IgD-negative memory B cell (primary cell): ENCODE results near the gene CSNK1D. TPM values are rescaled to one million over a fixed set of nuclear protein-coding genes. Genes with fewer than 3 reads are reported as not detected.

Experiments
- H3K27ac Mint-ChIP-seq, 3 donors: one replicate each; pipeline ENCODE4 v1.8.0; 2020 to 2022; ENCODE audit warnings: mild to moderate bottlenecking in 3 of 3, mixed read lengths in 3 of 3, moderate library complexity in 1 of 3
- H3K27me3 Mint-ChIP-seq: one replicate; pipeline ENCODE4 v1.8.0; 2021; ENCODE audit warnings: mixed read lengths
- H3K36me3 Mint-ChIP-seq: one replicate; pipeline ENCODE4 v1.8.0; 2020; ENCODE audit warnings: mild to moderate bottlenecking, mixed read lengths
- H3K4me1 Mint-ChIP-seq, 3 donors: one replicate each; pipeline ENCODE4 v1.8.0; 2020 to 2022; ENCODE audit warnings: mixed read lengths in 3 of 3, mild to moderate bottlenecking in 1 of 3
- H3K4me3 Mint-ChIP-seq, 4 donors: one replicate each; pipeline ENCODE4 v1.8.0; 2020 to 2022; ENCODE audit warnings: mild to moderate bottlenecking in 4 of 4, mixed read lengths in 4 of 4, moderate library complexity in 3 of 4
- H3K9me3 Mint-ChIP-seq, 3 donors: one replicate each; pipeline ENCODE4 v1.8.0; 2020 to 2021; ENCODE audit warnings: mixed read lengths in 3 of 3, mild to moderate bottlenecking in 1 of 3
- polyA plus RNA-seq: library from polyadenylated mRNA; unstranded; fragments of 300-500 nt; fragmentation: Illumina TruSeq; gene quantifications from one replicate; pipeline ENCODE4 v1.2.3, GENCODE V29; 2021

CSNK1D gene
- polyA plus RNA-seq, 1 donor from 2014 or later: 78.3 TPM

- Mint-ChIP-seq H3K4me1 (peaks cover 21% of the 10 kb centered on the region in 3 donors), H3K4me3 (peak overlapping the region; percentile 70 to 87 (median 78)), H3K27ac (peak overlapping the region; percentile 31 to 80 (median 70)), H3K9me3 (no peaks in the 10 kb centered on the region), H3K36me3 (no peaks in the 10 kb centered on the region), H3K27me3 (no peaks in the 10 kb centered on the region)
These were observed 18.2 kb upstream of the CSNK1D start for GRCh38 chr17:82291582-82292250.

- Mint-ChIP-seq H3K4me1 (peaks cover 5 to 14% (median 10%) of the 10 kb centered on the region in 3 donors), H3K9me3 (no peaks in the 10 kb centered on the region), H3K4me3 (peak overlapping the region in 1 of 4 donors; percentile 71), H3K27me3 (no peaks in the 10 kb centered on the region), H3K27ac (peak overlapping the region in 1 of 3 donors; percentile 47), H3K36me3 (no peaks in the 10 kb centered on the region)
These were observed 14.6 kb upstream of the CSNK1D start for GRCh38 chr17:82287868-82288801.

DNA sequence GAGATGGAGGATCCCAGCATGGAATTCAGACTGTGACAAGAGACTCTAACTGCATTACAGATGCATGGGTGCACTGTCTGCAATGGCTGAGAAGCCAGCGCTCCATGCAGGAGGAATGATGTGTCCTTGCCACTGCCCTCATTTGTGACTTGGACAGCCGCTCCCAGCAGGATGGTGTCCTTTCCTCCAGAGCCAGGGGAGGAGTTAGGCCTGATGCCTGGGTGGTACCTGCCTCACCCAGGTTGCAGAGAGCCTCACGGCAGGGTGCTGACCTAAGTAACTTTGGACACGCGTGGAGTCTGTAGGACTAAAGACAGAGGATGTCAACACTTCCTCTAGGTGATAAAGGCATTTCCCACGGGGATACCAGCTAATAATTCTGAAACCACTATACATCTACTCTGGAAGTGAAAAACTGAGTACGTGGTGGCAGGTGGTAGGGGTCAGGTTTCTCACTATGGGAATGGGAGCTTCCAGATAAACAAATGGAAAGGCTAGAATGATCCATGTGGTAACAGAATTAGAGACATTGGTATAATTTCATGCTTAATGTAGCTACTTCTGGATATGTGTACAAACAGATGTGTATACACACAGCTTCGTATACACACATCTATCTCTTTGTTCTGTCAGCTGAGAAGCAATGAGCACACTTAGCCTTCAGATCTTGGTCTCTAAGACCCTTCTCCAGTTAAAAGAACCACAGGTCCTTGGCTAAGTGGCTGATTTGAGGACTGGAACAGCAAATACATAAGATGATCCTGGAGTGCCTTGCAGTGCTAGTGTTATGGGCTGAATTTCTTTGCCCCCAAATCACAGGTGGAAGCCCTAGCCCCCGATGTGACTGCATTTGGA, 13.7 kb upstream of the CSNK1D start:
- H3K27ac Mint-ChIP-seq: peak overlapping the region in 2 of 3 donors; percentile 23 to 47
- H3K4me3 Mint-ChIP-seq: peak overlapping the region in 1 of 4 donors; percentile 71
- peaks cover 0 to 12% (median 8%) of the 10 kb centered on the region in 3 donors for H3K4me1 Mint-ChIP-seq
- H3K9me3 Mint-ChIP-seq: no peaks in the 10 kb centered on the region
- H3K36me3 Mint-ChIP-seq: no peaks in the 10 kb centered on the region
- H3K27me3 Mint-ChIP-seq: no peaks in the 10 kb centered on the region

GRCh38 chr17:82285141-82285540, 11.6 kb upstream of the CSNK1D start:
- Mint-ChIP-seq H3K4me3 (no peak overlapping the region), H3K4me1 (peaks cover 0 to 10% (median 9%) of the 10 kb centered on the region in 3 donors), H3K9me3 (no peaks in the 10 kb centered on the region), H3K27me3 (no peaks in the 10 kb centered on the region), H3K27ac (no peak overlapping the region), H3K36me3 (no peaks in the 10 kb centered on the region)

DNA sequence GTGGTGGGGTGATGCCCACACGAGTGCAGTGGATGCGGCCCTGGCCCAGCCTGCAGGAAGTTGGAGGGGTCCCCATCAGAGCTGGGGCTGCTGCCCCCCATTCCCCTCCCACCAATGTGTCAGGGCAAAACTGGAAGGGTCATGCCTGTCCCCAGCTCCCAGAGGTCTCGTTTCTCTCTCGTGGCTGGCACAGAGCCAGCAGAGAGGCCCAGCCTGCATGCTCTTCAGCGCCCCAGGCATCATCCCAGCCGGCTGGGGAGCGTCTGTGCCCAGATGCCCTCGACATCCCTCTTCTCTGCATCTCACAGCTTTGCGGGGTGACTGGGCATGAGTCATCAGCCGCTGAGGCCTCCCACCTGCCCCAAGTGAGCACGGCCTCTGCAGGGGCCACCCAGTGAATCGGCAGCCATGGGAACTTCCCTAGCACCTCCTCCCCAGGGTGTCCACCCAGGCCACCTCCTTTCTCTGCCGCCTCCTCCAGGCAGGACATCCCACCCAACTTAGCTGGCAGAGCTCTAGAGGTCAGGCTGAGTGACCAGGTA, 9.8 kb upstream of the CSNK1D start:
- Mint-ChIP-seq H3K4me3 (no peak overlapping the region), H3K4me1 (peaks cover 0 to 10% (median 9%) of the 10 kb centered on the region in 3 donors), H3K27me3 (no peaks in the 10 kb centered on the region), H3K9me3 (no peaks in the 10 kb centered on the region), H3K36me3 (no peaks in the 10 kb centered on the region), H3K27ac (no peak overlapping the region)

GRCh38 chr17:82282239-82283207, 9.0 kb upstream of the CSNK1D start:
- H3K36me3 Mint-ChIP-seq: no peaks in the 10 kb centered on the region
- no peaks in the 10 kb centered on the region for H3K27me3 Mint-ChIP-seq
- H3K27ac Mint-ChIP-seq: no peak overlapping the region
- peaks cover 0 to 10% (median 5%) of the 10 kb centered on the region in 3 donors for H3K4me1 Mint-ChIP-seq
- no peaks in the 10 kb centered on the region for H3K9me3 Mint-ChIP-seq
- H3K4me3 Mint-ChIP-seq: no peak overlapping the region

- no peak overlapping the region for H3K4me3 Mint-ChIP-seq
- no peaks in the 10 kb centered on the region for H3K36me3 Mint-ChIP-seq
- peaks cover 3% of the 10 kb centered on the region for H3K27me3 Mint-ChIP-seq
- no peak overlapping the region for H3K27ac Mint-ChIP-seq
- H3K4me1 Mint-ChIP-seq: peaks cover 0 to 4% (median 0%) of the 10 kb centered on the region in 3 donors
- H3K9me3 Mint-ChIP-seq: no peaks in the 10 kb centered on the region
These were observed 8.2 kb upstream of the CSNK1D start for GRCh38 chr17:82281502-82282238.

GRCh38 chr17:82281076-82281475, 7.6 kb upstream of the CSNK1D start:
- Mint-ChIP-seq H3K4me1 (peaks cover 0 to 4% (median 0%) of the 10 kb centered on the region in 3 donors), H3K27ac (peak overlapping the region in 1 of 3 donors; percentile 92), H3K9me3 (no peaks in the 10 kb centered on the region), H3K36me3 (no peaks in the 10 kb centered on the region), H3K4me3 (no peak overlapping the region), H3K27me3 (peaks cover 5% of the 10 kb centered on the region)

DNA sequence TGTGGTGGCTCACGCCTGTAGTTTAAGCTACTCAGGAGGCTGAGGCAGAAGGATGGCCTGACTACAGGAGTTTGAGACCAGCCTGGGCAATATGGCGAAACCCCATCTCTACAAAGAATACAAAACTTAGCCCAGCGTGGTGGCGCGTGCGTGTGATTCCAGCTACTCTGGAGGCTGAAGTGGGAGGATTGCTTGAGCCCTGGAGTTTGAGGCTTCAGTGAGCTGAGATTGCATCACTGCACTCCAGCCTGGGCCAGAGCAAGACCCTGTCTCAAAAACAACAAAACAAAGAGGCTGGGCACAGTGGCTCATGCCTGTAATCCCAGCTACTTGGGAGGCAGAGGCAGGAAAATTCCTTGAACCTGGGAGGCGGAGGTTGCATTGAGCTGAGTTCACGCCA, 7.0 kb upstream of the CSNK1D start:
- no peaks in the 10 kb centered on the region for H3K9me3 Mint-ChIP-seq
- H3K27me3 Mint-ChIP-seq: peaks cover 5% of the 10 kb centered on the region
- no peaks in the 10 kb centered on the region for H3K36me3 Mint-ChIP-seq
- H3K27ac Mint-ChIP-seq: peak overlapping the region in 1 of 3 donors; percentile 92
- peaks cover 0 to 4% (median 2%) of the 10 kb centered on the region in 3 donors for H3K4me1 Mint-ChIP-seq
- H3K4me3 Mint-ChIP-seq: no peak overlapping the region

DNA sequence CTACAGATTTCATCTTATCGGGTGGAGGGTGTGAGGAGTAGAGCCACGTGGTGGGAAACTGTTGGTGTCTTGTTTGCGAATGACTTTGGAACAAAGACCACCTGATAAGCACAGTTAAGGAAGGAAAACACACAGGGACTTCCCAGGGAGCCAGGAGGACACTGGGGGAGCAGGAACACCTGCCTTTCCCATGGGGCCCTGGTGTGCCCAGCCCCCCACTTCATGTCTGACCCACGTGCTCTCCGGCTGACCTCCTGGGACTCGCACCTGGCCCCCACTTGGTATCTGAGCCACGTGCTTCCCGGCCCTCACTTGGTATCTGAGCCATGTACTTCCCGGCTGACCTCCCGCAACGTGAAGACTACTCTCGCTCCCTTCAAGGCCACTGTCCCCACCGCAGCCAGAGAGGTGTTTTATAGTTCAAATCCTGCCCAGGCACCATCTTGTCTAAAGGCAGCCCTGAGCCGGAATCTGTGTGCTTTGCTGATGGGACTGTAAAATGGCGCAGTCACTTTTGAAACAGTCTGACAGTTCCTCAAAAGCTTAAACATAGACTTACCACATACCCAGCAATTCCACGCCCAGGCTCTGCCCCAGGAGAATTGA, 5.4 kb upstream of the CSNK1D start:
- Mint-ChIP-seq H3K4me1 (peaks cover 0 to 4% (median 2%) of the 10 kb centered on the region in 3 donors), H3K27ac (peak overlapping the region in 1 of 3 donors; percentile 50), H3K4me3 (peak overlapping the region in 1 of 4 donors; percentile 49), H3K27me3 (peaks cover 9% of the 10 kb centered on the region), H3K36me3 (no peaks in the 10 kb centered on the region), H3K9me3 (no peaks in the 10 kb centered on the region)

- peaks cover 0 to 4% (median 2%) of the 10 kb centered on the region in 3 donors for H3K4me1 Mint-ChIP-seq
- peaks cover 9% of the 10 kb centered on the region for H3K27me3 Mint-ChIP-seq
- no peaks in the 10 kb centered on the region for H3K9me3 Mint-ChIP-seq
- no peak overlapping the region for H3K4me3 Mint-ChIP-seq
- no peaks in the 10 kb centered on the region for H3K36me3 Mint-ChIP-seq
- no peak overlapping the region for H3K27ac Mint-ChIP-seq
These were observed 4.8 kb upstream of the CSNK1D start for GRCh38 chr17:82278308-82278707.

DNA sequence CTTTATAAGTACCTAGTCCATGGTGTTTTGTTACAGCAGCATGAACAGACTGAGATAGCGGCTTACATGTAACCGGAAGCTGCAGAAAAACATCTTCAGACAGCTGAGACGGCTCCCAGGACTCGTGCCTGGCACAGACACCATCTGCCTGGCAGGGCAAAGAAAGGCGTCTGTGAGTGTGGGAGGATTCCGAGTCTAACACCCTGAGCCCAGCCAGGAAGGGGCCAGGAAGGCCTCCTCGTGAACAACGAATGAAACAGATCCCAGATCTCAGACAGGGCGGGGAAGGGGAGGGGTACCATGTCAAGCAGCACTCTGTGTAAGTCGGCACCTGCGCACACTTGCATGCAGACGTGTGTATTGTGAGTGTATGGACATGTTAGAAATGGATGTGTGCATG, 4.4 kb upstream of the CSNK1D start:
- Mint-ChIP-seq H3K4me3 (no peak overlapping the region), H3K4me1 (peaks cover 0 to 4% (median 2%) of the 10 kb centered on the region in 3 donors), H3K36me3 (no peaks in the 10 kb centered on the region), H3K9me3 (no peaks in the 10 kb centered on the region), H3K27me3 (peaks cover 9% of the 10 kb centered on the region), H3K27ac (no peak overlapping the region)
